Tibial artery (tissue), 4 donors: ENCODE measurements around the gene CMTM2.

ENCODE experiments used
- DNase-seq, 2 donors: peaks; one replicate each; pipeline ENCODE4 v3.0.0-alpha.2; 2019
- H3K27ac ChIP-seq, 2 donors: fragments of 200-600 bp; sonication (generic) in 1 of 2; 1 replicate in 1 of 2; 2 replicates in 1 of 2; pipeline ENCODE4 v1.5.1; 2018 to 2019; ENCODE audit warnings: mild to moderate bottlenecking in 1 of 2
- H3K27me3 ChIP-seq, 2 donors: fragments of 200-600 bp; sonication (generic) in 1 of 2; one replicate each; pipeline versions ENCODE4 v1.5.1 to v1.6.0; 2016 to 2019
- H3K36me3 ChIP-seq, 3 donors: fragments of 200-600 bp; sonication (generic) in 2 of 3; one replicate each; pipeline ENCODE4 v1.5.1; 2016 to 2019; ENCODE audit warnings: mild to moderate bottlenecking in 2 of 3
- H3K4me1 ChIP-seq, 4 donors: fragments of 200-600 bp; sonication (generic) in 2 of 4; 1 replicate in 3 of 4; 2 replicates in 1 of 4; pipeline ENCODE4 v1.5.1; 2016 to 2019
- H3K4me3 ChIP-seq, 2 donors: fragments of 200-600 bp; sonication (generic) in 1 of 2; 1 replicate in 1 of 2; 2 replicates in 1 of 2; pipeline ENCODE4 v1.5.1; 2018 to 2019; ENCODE audit warnings: mild to moderate bottlenecking in 2 of 2
- H3K9me3 ChIP-seq, 3 donors: fragments of 200-600 bp; sonication (generic) in 1 of 3; one replicate each; pipeline ENCODE4 v1.5.1; 2016 to 2019
- CTCF ChIP-seq, 2 experiments: fragments of 200-600 bp in 1 of 2; fragments of 450-650 bp in 1 of 2; IDR thresholded peaks; one replicate each; pipeline ENCODE4 v1.5.1; 2017 to 2019; ENCODE audit warnings: antibody characterized with exemption in 2 of 2, mild to moderate bottlenecking in 1 of 2, moderate library complexity in 1 of 2
- intact Hi-C: fragments of 100-400 bp; cut with DNase I; formaldehyde crosslinking; loops from one replicate; pipeline ENCODE4 v1.15.0; 2023; ENCODE audit warnings: low total_unique reads

The CMTM2 gene

GRCh38 chr16:66554495-66554894 lies 24.8 kb upstream of the CMTM2 start:
- Histone ChIP-seq H3K4me3 (no peak overlapping the region), H3K4me1 (peaks cover 0 to 51% (median 29%) of the 10 kb centered on the region in 4 donors), H3K27ac (no peak overlapping the region), H3K27me3 (no peaks in the 10 kb centered on the region), H3K9me3 (no peaks in the 10 kb centered on the region), H3K36me3 (peaks cover 0 to 15% (median 0%) of the 10 kb centered on the region in 3 donors)
- TF ChIP-seq CTCF (IDR thresholded peaks at IDR 0.05): no peak
- intact Hi-C loops: loop anchor here (5.0 kb wide), 1 partner anchor 77 kb away; no protein-coding TSS in a partner anchor
- no peak for DNase-seq

DNA sequence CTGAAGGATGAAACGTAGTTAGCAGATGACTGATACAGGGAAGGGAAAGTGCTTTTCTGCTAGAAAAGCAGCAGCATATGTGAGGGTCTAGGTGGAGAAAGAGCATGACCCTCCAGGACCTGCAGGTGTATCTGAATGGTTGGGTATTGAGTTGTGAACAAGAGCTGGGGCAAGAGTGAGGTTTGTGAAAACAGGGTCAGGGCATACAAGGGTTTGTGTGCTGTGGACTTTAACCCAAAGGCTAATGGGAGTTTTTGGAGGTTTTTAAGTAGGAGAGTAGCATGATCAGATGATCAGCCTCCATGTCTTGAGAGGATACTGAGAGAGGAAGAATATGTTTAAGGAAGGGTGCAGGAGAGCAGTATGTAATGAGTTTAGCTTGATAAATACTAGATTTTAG lies 19.2 kb upstream of the CMTM2 start:
- Histone ChIP-seq H3K4me1 (peaks cover 0 to 19% (median 0%) of the 10 kb centered on the region in 4 donors), H3K4me3 (no peak overlapping the region), H3K9me3 (no peaks in the 10 kb centered on the region), H3K36me3 (peaks cover 0 to 40% (median 5%) of the 10 kb centered on the region in 3 donors), H3K27me3 (no peaks in the 10 kb centered on the region), H3K27ac (no peak overlapping the region)
- no peak for TF ChIP-seq CTCF (IDR thresholded peaks at IDR 0.05)
- intact Hi-C loops: no loop called here
- DNase-seq: no peak

DNA sequence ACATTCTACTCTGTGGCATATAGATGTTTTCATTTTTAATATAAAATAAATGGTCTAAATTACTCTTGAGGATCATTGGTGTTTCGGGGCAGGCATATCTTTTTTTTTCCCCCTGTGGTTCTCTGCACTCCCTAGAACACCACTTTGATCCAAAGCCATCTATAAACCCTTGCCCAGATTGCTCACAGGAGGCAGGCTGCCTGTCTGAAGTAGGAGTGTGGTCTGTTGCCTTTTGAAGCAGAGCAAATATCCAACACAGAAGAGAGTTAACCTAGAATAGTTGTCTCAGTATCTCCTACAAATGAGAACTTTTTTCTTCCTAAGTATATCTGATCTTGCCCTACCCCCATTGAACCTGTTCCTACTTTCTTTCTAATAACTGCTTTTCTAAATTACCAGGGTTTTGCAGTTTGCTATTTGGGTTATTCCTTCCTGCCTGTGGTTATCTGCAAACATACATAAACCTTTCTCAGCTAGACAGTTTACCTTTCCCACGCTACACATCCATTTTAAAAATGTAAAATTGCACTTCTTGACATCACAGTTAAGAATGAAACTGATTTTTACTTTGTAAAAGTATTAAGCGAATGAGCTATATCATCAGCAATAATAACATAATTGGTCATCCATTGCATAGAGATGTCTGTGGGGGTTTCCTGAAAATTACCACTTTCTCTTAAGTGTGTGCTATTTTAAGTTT lies 17.7 kb upstream of the CMTM2 start:
- Histone ChIP-seq H3K4me1 (peaks cover 0 to 10% (median 0%) of the 10 kb centered on the region in 4 donors), H3K27ac (no peak overlapping the region), H3K4me3 (no peak overlapping the region), H3K27me3 (no peaks in the 10 kb centered on the region), H3K9me3 (no peaks in the 10 kb centered on the region), H3K36me3 (peaks cover 8 to 52% (median 14%) of the 10 kb centered on the region in 3 donors)
- no peak for TF ChIP-seq CTCF (IDR thresholded peaks at IDR 0.05)
- no peak for DNase-seq
- intact Hi-C loops: no loop called here

DNA sequence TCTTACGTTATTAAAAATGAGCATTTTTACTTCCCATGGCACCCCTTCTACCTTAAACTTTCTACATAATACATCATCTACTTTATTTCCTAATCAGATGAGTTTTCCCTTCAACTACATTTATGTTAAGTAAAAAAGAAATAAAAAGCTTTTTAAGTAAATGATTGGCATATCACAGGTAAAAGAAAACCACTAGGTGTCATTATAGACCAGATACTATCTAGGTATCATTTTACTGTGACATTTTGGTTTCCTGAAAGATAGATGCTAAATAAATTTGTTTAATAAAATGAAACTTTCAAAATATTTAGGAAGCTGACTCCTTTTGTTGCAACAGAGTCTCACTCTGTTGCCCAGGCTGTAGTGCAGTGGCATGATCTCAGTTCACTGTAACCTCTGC lies 16.9 kb upstream of the CMTM2 start:
- Histone ChIP-seq H3K9me3 (no peaks in the 10 kb centered on the region), H3K4me1 (peaks cover 0 to 1% (median 0%) of the 10 kb centered on the region in 4 donors), H3K27ac (no peak overlapping the region), H3K36me3 (peaks cover 12 to 51% (median 21%) of the 10 kb centered on the region in 3 donors), H3K27me3 (no peaks in the 10 kb centered on the region), H3K4me3 (no peak overlapping the region)
- intact Hi-C loops: no loop called here
- no peak for DNase-seq
- no peak for TF ChIP-seq CTCF (IDR thresholded peaks at IDR 0.05)

DNA sequence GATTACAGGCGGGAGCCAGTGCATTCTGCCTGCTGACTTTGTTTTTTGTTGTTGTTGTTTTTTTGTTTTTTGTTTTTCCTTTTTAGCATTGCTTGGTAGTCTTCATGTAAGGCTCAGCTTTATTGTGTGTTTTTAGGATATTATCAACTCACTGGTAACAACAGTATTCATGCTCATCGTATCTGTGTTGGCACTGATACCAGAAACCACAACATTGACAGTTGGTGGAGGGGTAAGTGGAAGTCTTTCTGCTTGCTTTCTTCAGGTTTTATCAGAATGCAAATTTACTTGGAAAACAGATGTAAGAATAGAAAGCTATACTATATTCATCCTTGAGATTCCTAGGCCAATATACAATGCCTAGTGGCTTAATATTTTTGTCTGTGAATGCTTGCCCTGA lies 16.3 kb upstream of the CMTM2 start:
- intact Hi-C loops: no loop called here
- no peaks in the 10 kb centered on the region for H3K27me3 ChIP-seq
- H3K27ac ChIP-seq: no peak overlapping the region
- no peak overlapping the region for H3K4me3 ChIP-seq
- H3K4me1 ChIP-seq: no peaks in the 10 kb centered on the region
- no peak for TF ChIP-seq CTCF (IDR thresholded peaks at IDR 0.05)
- H3K9me3 ChIP-seq: no peaks in the 10 kb centered on the region
- DNase-seq: no peak
- peaks cover 12 to 50% (median 21%) of the 10 kb centered on the region in 3 donors for H3K36me3 ChIP-seq
